Activated naive CD4-positive, alpha-beta T cell treated with Interleukin-2 at 50 U/mL for 16 hours (primary cell): ENCODE results near the gene GALNT4.

Source experiments
- DNase-seq: peaks from one replicate; pipeline ENCODE4 v3.0.0-alpha.2; 2020

The GALNT4 gene

GRCh38 chr12:89524541-89525304 is at the start of gene GALNT4:
GALNT4 (minus strand) TSS chr12:89524796; CDS start chr12:89524549, 247 bp downstream.
- DNase-seq = peak; percentile 76

DNA sequence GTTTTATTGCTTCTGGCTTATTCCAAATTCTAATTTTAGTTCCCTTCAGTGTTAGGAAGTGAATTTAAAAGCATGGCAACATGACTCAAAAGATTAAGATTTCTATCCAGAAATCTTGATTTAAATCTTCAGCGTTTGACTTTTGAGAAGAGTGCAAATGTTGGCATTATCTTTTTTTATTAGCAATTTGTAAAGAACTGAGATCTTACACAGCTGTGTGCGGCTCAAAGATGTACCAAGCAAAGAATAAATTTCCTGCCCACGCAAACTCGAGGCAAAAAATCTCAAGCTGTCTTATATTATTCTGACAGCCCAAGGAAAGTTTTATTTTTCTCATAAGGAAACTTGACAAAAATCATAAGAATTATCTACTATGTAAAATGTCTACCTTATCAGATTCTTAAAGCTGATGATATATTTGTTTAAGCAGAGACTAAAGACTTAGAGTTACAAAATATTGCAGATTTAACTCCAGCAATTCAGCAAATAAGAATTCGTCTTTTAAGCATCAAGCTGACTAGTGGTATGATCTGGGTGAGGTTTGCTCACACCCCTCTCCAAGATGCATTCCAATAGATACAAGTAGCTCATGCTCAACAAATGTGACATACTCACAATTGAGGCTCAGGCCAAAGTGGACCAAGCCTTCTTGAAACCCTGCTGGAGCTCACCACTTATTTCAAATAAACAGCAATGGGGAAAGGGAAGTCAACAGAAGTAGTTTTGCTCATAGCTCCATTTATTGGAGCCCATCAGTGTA is 48.6 kb upstream of the GALNT4 start:
- DNase-seq = no peak

GRCh38 chr12:89571491-89572195 is 47.0 kb upstream of the GALNT4 start:
- DNase-seq = no peak

DNA sequence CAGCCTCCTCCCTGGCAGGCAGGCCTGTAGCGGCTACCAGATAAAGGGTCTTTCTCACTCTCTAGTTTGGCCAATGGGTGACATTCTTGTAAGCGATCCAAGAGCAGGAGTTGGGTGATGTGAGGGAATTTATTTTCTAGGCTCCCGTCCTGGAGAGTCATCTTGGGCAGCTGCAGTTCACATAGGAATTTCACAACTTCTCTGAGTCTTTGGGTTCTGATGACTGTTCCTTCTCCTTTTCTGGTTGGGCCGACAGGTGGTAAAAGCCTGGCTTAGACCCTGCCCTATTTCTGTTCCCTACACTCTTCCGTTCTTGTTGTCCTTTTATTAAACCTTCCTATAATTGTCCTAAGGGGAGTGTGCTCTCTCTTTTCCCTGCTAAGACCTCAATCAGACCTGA is 43.9 kb upstream of the GALNT4 start:
- no peak for DNase-seq

GRCh38 chr12:89567691-89568239 is 43.2 kb upstream of the GALNT4 start:
- no peak for DNase-seq

DNA sequence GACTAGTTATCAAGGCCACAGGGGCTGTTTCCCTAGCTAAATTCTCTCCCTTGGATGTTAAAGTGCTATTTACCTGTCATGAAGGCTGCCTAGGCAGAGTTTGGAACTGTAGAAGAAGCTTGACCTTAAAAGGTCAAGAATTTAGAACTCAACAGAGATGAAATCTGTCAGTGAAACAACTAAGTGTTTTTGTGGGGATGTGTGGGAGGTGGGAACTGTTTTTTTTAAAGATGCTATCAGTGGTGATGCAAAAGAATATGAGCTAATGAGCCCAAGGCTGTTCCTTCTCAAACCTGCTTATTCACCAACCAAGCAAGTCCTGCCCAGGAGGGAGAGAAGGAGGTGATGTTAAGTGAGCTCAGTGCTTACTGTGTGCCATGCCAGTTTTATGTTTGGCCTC is 42.0 kb upstream of the GALNT4 start:
- DNase-seq = no peak

- no peak for DNase-seq
Measured at GRCh38 chr12:89565002-89565401, 40.4 kb upstream of the GALNT4 start.

- no peak for DNase-seq
Measured at GRCh38 chr12:89559753-89560152, 35.2 kb upstream of the GALNT4 start.

DNA sequence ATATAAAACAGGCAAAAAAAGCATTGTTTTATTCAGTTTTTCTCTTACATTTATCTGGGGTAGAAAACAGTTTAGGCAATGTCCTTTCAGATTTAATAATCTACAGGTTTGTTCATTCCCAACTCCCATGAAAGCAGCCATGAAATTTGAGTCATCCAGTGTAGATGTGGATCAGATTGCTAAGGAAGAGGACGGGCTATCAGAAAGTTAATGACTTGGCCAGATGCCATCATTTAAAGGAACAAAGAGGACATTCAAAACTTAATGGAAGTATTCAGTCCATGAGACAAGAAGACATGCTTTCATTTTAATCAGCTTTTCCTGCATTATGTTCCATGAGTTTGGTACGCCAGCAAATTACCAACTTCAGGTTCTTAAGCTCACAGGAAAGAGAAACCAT is 32.4 kb upstream of the GALNT4 start:
- DNase-seq = no peak

- DNase-seq = no peak
Measured at GRCh38 chr12:89552376-89552775, 27.8 kb upstream of the GALNT4 start.

DNA sequence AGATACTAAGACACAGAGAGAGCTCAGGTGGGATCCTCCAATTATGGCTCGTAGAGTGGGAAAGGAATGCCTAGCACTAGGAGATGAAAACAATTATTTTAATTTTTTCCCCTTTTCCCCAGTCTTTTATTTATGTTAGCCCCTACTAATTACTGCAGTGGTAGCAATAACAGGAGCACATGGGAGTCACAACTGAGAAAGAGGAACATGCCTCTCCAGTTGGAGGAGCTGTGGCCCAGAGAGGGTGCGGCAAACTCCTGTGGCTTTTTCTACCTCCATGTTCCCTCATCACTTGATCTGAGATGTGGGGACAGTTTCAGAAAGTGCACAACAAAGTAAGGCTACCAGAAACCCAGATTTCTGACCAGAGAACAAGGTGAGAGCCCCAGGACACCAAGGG is 27.2 kb upstream of the GALNT4 start:
- no peak for DNase-seq

DNA sequence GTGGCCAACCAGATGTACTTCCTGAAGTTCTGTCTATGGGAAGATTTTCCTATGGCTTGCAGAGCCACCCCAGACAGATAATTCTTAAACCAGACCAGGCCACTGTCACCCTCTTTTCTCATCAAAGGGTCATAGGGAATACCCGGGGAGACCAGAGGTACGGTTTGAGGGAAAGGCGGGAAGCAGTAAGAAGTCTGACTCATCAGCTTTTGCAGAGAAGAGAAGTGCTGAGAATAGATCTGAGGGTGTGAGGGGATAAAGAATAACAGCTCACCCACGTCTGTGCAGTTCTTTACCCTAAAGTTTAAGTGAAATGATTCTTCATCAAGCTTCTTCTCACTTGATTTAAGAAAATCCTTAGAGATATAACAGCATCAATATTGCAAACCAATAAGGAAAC is 22.5 kb upstream of the GALNT4 start:
- DNase-seq = no peak

DNA sequence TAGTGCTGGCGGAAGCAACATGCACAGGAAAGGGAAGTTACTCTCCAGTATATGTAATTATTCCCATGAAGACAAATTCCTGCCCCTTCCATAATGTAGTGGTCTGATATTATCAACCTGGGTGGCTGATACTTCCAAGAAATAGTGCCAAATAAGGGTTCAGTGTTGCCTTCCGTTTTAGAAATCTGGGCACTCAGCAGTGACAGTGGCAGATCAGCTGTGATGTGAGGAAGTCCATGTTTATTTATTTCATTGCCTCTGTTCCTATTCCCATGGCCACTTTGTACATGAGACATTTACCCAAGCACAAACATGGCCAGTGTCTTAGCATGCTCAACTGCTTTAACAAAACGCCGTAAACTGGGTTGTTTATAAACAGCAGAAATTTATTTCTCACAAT is 21.6 kb upstream of the GALNT4 start:
- DNase-seq = no peak

DNA sequence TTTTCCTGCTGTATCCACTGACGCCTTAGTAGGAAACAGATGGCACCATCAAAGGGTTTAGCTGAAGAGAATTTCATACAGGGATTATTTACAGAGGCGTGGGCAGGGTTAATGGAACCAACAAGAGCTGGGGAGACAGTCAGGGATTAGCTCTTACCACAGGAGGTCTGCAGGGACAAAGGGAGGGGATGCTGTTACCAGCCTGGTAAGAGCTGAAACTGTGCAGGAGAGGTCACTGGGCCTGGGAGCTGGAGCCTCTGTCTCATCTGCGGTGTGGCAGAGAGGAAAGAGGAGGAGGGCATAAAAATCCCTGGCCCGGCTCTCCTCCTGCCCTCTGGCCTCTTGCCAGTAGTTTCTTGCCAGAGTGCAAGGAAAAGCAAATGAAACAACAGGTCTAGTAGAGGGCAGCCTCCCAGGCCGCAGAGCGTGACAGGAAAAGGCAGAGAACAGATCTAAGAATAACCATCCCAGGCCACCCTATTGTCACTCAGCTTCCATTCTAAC is 20.1 kb upstream of the GALNT4 start:
- DNase-seq = no peak

- no peak for DNase-seq
Measured at GRCh38 chr12:89544022-89544421, 19.4 kb upstream of the GALNT4 start.

- DNase-seq = peak; percentile 59
Measured at GRCh38 chr12:89542912-89543592, 18.5 kb upstream of the GALNT4 start.

DNA sequence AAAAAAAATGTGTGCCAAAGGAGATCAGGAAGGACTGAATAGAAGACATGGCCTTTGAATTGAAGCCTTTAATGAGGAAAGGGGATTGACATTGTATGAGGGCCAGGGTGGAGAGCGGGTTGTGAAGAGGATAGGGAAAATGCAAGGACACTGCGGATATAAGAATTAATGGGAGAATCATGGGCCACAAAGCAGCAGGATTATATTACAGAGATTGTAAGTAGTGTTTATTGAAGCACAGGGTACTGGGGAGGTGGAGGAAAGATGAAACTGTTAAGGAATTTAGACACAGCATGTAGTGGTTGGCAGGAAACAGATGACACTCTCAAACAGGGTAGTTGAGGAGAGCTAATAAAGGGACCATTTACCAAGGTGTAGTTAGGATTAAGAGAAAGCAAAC is 17.6 kb upstream of the GALNT4 start:
- no peak for DNase-seq

- no peak for DNase-seq
Measured at GRCh38 chr12:89540586-89540985, 16.0 kb upstream of the GALNT4 start.

DNA sequence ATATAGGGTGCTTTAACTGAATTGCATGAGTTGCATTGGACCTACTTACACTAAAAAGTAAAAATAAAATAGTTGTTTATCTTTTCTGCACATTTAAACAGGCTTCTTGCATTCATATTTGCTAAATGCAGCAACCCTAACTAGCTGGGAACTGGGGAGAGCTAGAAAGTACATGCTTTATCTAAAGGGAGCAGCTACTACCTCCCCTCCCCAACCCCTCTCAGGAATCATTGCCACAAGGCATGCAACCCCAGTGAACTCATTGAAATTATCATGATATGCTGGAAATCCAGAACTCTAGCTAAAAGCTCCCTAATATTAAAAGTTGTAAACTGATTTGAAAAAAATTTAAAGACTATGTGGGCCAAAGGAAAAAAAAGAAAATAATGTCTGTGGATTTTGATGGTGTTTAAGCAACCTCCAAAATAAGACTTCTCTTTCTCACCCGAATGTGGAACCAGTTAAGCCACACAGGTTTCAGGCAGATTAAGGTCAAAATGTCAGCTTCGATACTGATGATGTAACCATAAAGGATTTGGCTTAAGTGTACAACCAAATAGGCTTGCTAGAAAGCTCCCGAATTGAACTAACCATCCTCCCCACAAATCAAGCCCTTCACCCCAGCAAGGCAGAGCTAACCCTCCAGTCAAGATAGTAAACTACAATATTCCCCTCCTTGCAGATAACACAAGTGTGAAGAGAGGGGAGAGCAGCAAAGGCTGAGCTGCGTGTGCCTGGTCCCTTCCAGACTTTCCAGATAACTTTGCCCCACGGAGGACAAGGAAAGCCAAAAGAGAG is 15.0 kb upstream of the GALNT4 start:
- no peak for DNase-seq

DNA sequence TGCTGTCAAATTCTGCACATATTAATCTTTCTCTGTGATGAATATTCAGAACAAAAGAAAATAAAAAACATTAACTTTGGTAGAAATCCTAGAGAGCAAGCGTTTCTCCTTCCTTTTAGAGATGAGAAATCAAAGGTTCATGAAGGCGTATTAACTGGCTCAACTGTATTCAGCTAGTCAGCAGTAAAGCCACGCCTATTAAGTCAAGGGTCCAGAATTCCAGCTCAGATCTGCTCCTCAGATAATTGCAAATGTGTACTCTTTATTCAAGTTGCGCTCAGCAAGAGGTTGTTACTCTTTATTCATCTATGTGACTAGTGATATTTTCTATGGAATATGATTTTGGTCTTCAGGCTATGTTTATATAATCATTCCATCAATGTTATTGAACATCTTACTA is 14.3 kb upstream of the GALNT4 start:
- no peak for DNase-seq

DNA sequence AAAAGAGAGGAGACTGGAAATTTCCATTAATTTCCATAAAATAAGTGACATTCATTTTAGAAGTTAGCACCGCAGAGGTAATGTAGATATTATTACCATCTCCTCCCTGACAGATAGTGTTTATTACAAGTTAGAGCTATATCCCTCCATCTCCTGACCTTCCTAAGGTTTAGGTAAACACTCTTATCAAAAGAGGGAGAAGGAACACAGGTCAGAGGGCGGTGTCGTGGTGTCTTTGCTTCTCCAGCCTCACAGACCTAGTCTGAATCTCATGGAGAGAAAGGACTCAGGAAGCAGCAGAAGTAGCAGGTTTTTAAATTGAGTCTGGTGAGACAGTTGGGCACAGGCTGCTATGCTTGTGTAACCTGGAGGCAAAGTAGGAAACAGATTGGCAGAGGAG is 12.8 kb upstream of the GALNT4 start:
- no peak for DNase-seq

GRCh38 chr12:89529738-89530137 is 5.1 kb upstream of the GALNT4 start:
- DNase-seq = no peak
